GM19035 (cell line): ENCODE data around the gene MACROD1.
A peak's percentile ranks its signal among the peaks of the same experiment; 100 is the strongest.

Experiments used
- ATAC-seq: cut with Tn5 transposase; IDR thresholded peaks from one replicate; pipeline ENCODE4 v1.9.1; 2021; ENCODE audit not compliant: unreplicated experiment

Gene MACROD1

DNA sequence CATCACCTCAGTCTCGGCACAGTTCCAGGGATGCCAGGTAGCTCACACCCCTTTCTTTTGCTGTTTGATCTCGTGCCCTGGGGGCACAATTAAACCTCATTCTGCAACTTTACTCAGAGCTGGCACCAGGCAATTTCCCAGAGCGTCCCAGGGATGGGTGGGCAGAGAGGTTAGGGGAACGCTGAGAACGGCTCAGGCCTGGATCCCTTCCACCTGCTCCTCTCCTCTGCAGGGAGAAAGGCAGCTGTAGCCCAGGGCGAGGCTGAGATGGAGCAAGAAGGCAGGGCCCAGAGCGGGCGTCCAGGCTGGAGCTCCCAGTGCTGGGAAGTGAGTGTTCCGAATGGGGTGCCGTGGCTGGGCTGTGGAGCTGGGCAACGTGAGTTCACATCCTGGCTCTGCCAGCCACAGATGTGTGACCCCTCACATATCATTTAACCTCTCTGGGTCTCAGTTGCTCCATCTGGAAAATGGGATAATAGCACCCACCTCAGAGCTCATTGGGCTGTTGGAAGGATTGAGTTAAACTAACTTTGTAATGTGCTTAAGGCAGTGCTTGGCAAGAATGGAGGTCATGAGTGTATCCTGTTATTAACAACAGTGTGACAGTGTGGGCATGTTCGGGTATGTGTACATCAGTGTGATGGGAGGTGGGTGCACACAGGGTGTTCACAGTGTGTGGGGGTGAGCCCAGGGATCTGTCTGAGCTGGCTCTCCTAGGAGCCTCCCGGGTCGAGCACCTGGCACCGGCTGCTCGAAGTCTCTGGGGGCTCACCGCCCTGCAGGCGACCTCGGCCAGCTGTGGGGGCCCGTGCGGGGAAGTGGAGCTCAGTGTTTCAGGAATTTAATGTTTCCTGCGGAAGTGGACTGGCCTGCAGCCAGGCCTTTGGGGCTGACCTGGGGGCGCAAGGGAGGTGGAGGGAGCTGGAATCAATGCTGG, 164.2 kb downstream of the MACROD1 start:
- no peak for ATAC-seq

DNA sequence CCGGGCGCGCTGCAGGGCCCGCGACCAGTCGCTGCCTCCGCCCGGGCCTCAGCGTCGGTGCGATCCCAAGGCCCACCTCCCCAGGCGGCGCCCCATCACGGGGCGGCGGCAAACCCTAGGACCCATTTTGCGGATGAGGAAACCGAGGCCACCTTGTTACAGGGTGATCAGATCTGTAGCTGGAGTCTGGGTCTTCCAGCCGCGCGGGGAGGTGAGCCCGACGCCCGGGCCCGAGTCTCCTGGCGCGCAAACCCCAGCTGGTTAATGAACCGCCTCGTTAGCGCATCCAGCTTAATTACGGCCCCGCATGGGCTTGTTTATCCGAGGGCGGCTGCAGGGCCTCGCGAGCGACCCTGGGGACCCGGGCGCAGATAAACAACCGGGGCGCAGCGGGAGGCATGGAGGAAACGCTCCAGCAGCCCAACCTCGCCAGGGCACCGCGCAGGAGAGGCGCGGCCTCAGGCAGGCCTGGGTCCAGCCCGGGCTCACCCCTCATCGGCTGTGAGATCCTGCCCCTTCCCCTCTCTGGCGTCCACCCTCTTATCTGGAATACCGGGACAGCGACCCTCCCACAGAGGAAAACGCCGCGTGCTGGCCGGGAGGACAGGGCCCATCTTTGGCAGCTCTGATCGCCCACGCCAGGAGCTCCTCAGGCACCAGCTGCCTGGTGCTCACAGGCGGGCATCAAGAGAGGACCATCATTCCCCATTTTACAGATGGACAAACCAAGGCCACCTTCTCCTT, 165.0 kb downstream of the MACROD1 start:
- no peak for ATAC-seq

- peak; percentile 58 for ATAC-seq
Measured at GRCh38 chr11:64000026-64000739, 165.7 kb downstream of the MACROD1 start.

DNA sequence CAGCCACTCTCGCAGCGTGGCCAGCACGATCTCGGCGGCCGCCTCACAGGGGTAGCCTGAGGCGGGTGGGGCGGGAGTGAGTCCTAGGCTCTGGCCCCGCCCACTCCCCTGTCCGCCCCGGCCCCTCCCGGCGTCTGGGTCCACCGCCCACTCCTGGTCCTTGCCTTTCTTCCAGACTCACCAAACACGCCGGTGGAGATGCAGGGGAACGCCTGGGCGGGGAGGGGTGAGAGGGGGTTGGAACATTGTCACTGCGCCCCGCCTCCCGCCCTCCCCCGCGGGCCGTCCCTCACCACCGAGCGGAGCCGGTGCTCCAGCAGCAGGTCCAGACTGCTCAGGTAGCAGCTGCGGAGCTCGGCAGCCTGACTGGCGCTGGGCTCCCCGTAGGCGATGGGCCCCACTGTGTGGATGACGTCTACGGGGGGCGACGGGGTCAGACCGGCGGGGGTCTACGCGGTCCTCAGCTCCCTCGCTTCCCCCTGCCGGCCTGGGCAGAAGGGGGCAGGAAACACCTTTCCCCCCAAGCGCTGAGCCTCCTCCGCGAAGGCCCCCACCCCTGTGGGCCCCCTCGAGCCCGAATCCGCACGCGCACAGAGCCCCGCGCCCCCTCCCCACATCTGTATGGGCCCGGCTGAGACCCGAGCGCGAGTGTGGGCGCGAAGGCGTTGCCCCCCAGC, 166.4 kb downstream of the MACROD1 start:
- ATAC-seq, result no peak

GRCh38 chr11:63998558-63999348, 167.2 kb downstream of the MACROD1 start:
- no peak for ATAC-seq

DNA sequence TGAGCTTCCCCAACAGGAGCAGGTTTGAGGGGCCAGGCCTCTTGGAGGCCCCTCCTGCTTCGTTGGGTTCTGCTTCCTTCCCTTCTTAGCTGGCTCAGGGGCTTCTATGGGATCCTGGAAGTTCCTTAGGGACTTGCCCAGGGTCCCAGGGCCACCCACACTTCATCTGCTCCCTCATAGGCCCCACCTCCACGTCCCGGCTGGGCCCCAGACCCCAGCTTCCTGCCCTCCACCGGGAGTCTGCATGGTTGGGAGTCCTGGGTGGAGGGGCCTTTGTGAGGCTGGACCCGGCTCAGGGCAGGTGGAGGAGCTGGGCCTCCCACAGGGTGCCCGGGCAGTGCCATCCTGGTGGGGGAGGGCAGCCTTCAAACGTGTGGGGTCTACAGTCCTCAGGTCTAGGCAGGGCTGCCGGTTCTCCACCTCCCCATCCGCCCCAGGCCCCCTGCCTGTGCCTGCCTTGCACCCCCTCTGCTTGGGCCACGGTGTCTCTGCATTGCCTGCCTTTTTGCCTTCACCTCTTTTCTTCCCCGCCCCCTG, 168.0 kb downstream of the MACROD1 start:
- no peak for ATAC-seq

- ATAC-seq, result no peak
Measured at GRCh38 chr11:63997104-63997700, 168.7 kb downstream of the MACROD1 start.

DNA sequence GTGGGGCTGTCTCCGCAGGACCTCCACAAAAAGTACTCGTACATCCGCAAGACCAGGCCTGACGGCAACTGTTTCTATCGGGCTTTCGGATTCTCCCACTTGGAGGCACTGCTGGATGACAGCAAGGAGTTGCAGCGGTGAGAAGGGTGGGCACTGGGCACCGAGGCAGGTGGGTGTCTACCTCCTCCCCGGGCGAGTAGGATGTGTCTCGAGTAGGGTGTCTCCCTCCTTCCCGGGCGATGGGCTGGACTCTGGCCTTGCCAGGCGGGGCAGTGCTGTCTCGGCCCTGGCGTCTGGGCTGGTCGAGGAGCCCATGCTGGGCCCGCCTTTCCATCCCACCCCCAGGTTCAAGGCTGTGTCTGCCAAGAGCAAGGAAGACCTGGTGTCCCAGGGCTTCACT, 169.4 kb downstream of the MACROD1 start:
- no peak for ATAC-seq

- ATAC-seq, result no peak
Measured at GRCh38 chr11:63993993-63994392, 171.9 kb downstream of the MACROD1 start.

- no peak for ATAC-seq
Measured at GRCh38 chr11:63993100-63993499, 172.8 kb downstream of the MACROD1 start.

DNA sequence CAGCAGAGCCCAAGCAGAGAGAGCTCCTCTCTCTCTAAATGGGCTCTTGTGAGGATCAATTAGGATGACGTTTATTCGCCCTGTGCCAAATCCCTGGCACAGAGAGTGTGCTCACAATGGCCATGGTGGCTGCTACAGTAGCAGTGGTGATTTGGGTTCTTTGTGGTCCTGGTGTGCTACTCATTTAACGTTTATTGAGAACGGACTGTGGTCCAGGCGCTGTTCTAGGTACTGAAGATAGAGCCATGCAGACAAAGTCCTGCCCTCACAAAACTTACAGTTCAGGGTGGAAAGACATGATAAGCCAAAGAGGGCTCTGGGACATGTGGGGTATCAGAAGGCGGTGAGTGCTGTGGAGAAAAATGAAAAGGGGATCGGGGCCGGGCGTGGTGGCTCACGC, 174.4 kb downstream of the MACROD1 start:
- no peak for ATAC-seq

GRCh38 chr11:63986932-63987513, 178.9 kb downstream of the MACROD1 start:
- ATAC-seq, result no peak

- peak; percentile 91 for ATAC-seq
Measured at GRCh38 chr11:63986156-63986931, 179.6 kb downstream of the MACROD1 start, which contains the start of gene OTUB1. Gene OTUB1 (plus strand): TSS chr11:63986438. CDS start chr11:63986457, 19 bp downstream.

DNA sequence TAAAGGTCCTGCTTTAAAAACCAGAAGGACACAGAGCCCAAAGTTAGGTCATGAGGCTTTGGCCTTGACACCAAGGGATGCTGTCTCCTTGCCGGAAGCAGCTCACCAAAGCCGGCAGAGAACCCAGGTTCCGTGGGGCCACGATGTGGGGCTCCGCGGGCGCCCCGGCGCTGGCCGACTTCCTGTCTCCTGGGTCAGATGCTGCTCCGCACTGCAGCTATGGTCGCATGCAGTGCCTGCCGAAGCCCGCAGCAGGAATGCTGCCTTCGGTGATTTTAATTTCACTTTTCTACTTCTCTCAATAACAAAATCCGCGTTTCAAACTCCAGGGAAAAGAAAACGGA, 180.1 kb downstream of the MACROD1 start:
- peak; percentile 40 for ATAC-seq

GRCh38 chr11:63979426-63979825, 186.5 kb downstream of the MACROD1 start:
- ATAC-seq, result no peak

- ATAC-seq, result no peak
Measured at GRCh38 chr11:63978551-63979239, 187.2 kb downstream of the MACROD1 start.

- peak; percentile 96 for ATAC-seq
Measured at GRCh38 chr11:63974259-63975143, 191.4 kb downstream of the MACROD1 start, which contains the start of gene COX8A. Gene COX8A (plus strand): TSS chr11:63974620. CDS start chr11:63974681, 61 bp downstream.
